GM19035 (cell line): ENCODE data around the gene L3MBTL4.
"Not testable (repeated sequence)": the region's sequence is repeated elsewhere in the genome, so short reads cannot be mapped to it uniquely, and the experiment has no call there.

Experiments used
- ATAC-seq: cut with Tn5 transposase; IDR thresholded peaks from one replicate; pipeline ENCODE4 v1.9.1; 2021; ENCODE audit not compliant: unreplicated experiment

L3MBTL4 gene

DNA sequence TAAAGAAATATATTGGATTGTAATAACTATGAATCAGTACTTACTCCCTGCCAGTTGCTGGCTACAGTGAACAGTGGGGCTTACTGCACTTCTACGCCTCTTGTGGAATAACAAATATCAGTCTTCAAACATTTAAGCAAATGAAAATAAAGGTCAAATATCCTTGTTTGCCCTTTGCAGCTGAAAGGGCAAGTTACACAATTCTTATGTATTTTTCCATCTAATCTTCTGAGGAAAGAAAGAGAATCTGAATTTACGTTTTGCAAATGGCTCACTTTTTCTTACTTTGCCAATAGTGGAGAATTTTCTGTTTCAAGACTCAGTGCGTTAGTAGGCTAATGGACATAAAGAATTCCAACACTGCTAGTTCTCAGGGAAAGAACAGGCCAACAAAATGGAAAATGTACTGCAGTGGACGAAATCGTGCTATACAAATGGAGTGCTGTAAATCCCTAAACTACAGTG lies 362.2 kb downstream of the L3MBTL4 start:
- ATAC-seq = no peak

DNA sequence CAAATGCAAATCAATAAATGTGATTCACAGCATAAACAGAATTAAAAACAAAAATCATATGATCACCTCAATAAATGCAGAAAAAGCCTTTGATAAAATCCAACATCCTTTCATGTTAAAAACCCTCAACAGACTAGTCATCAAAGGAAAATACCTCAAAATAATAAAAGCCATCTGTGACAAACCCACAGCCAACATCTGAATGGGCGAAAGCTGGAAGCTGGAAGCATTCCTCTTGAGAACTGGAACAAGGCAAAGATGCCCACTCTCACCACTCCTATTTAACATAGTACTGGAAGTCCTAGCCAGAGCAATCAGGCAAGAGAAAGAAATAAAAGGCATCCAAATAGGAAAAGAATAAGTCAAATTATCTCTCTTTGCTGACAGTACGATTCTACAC lies 367.1 kb downstream of the L3MBTL4 start:
- not testable (repeated sequence) for ATAC-seq

DNA sequence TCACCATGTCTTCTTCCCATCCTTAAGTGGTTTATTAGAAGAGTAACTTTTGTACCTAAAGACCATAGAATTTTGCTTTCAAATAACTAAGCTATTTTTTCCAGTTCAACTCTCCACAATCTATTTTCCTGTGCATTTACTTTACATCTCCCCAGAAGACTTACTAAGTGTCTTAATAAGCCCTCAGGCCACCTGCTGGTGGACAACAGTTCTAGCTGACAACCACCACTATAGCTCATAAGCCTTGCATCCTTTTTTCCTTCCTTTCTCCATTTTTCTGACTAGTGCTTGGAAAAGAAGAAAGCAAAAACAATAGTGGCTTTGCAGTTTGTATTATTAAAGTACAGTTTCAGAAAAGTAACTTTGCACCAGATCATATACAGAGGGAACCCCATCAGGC lies 369.9 kb downstream of the L3MBTL4 start:
- no peak for ATAC-seq

GRCh38 chr18:6044319-6044718 lies 370.4 kb downstream of the L3MBTL4 start:
- no peak for ATAC-seq

DNA sequence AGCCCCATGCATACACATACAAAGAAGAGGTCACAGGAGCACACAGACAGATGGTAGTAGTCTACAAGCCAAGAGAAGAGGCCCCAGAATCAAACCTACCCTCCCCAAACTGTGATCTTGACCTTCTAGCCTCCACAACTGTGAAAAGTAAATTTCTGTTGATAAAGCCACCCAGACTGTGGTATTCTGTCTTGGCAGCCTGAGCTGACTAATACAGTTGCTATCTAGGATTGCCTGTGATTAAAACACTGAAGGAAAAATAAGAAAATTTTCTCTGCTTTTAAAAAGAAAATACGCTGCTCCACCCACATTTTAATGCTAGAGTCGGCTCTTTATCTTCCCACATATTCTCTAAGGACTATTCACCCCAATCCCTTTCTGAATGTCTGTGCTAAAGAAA lies 375.7 kb downstream of the L3MBTL4 start:
- no peak for ATAC-seq

DNA sequence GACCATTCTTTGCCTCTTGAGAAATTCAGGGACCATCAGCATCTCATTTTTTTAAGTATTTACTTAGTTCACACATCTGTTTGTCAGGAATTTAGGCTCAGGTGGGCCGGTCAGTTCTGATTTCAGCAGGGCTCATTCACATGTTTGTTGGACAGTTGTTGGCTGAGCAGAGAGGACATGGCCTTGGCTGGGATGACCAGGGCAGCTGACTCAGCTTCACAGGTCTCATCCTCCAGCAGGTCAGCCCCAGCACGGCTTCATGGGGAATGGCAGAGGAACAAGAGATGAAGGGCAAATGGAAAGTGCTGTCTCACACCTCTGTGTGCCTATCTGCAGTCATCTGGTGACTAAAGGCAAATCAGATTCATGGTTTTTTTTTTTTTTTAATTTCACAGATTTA lies 383.3 kb downstream of the L3MBTL4 start:
- ATAC-seq = no peak

DNA sequence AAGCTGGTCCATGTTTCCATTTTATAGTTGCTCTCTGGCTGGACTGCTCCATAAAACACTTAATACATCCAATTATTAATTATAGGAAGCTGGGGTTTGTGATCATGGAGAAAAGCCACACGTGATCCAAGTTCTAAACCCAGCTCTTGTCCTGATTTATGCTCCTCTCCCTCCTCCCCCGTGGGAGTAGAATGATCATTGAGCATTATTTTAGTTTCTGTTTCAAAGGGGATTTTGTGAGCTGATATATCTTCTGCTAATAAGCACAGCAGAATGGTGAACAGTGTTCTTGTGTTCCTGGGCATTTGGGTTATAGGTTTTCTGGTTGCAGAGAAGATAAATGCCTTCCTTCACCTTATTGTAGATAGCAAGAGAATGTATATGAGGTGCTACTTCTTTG lies 383.7 kb downstream of the L3MBTL4 start:
- ATAC-seq = no peak

- ATAC-seq = no peak
Measured at GRCh38 chr18:6024745-6025248, 389.9 kb downstream of the L3MBTL4 start.

- no peak for ATAC-seq
Measured at GRCh38 chr18:6023551-6023950, 391.2 kb downstream of the L3MBTL4 start.

DNA sequence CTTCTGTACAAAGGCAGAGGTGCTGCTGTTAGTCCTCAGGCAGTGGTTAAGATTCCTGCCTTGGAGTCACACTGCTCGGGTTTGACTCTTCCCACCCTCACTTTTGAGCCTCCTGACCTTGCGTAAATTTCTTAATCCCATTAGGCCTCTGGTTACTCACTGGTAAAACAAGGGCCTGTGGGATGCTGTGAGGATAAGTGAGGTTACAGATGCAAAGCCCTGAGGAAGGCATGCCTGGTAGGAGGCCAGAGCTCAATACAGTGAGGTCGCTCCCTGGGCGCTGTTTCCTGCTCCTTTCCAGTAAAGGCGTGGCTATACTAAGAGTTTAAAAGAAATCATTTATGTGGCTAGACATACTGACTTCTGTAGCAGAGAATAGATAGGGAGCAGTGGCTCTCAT lies 391.9 kb downstream of the L3MBTL4 start:
- no peak for ATAC-seq

- ATAC-seq = no peak
Measured at GRCh38 chr18:6022074-6022444, 392.7 kb downstream of the L3MBTL4 start.

DNA sequence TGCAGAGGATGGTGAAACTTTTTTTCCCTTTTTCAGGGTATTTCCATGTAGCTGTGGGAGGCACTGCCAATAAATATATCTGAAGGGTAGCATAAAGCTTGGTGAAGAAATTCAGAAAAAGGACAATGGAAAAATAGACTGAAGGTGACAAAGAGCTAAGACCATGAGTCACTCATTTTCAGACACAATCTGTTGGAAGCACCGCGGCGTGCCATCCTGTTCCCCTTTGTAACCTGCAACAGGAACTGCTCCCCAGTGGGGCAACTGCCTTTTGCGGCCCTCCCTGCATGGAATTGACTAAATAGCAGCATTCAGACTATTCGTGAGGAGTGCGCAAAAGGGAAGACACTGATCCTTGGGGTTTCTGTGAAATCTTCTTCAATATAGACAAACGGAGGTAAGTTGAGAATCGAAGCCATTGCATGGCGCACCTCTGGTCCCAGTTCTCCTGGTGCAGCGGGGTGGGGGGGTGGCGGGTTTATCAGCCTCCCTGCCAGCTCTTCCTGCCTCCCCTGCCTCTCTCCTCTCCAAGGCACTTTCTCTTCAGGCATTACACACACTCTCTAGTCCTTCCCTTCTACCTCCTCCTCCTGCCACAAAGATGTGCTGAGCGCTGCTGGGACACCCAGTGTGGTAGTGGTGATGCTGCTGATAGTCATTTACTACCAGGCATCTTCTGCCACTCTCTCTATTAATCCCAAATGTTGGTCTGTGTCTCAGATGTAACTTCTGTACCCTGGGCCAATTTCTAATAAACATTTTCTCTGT lies 393.2 kb downstream of the L3MBTL4 start:
- no peak for ATAC-seq

- ATAC-seq = no peak
Measured at GRCh38 chr18:6018671-6019070, 396.0 kb downstream of the L3MBTL4 start.

- ATAC-seq = no peak
Measured at GRCh38 chr18:6017171-6017570, 397.5 kb downstream of the L3MBTL4 start.

DNA sequence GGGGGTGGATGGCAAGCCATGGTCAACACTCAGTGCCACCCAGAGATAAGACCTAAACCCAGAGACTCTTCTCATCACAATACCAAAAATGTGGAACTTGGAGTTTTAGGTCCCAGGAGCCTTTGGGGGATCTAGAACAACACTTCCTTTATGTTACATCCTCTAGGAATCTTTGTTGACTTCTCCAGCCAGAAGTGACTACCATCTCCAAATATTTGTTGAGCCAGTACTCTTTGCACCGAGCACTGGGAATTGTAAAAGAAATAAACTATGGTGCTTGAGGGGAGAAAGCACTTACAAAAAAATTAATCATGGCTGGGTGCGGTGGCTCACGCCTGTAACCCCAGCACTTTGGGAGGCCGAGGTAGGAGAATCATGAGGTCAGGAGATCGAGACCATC lies 399.3 kb downstream of the L3MBTL4 start:
- ATAC-seq = no peak

- no peak for ATAC-seq
Measured at GRCh38 chr18:6013171-6013810, 401.4 kb downstream of the L3MBTL4 start.

GRCh38 chr18:6010921-6011320 lies 403.8 kb downstream of the L3MBTL4 start:
- no peak for ATAC-seq

DNA sequence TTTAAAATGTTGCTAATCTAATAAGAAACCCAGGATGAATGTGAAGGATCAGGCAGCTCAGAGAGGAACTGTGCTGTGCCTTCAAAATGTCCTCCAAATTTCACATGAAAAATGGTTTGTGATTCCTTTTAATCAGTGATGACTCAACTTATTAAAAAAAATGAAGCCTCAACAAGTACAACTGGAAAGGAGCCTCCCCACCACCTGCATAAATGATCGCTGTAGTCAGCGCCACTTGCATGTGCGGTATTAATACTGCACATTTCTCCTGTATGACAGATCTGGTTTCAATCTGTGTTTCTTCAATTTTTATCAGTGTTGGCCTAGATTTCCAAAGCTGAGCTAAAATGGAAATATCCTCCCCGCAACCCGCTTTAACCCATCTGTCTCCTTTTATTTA lies 404.4 kb downstream of the L3MBTL4 start:
- no peak for ATAC-seq

GRCh38 chr18:6009756-6010155 lies 405.0 kb downstream of the L3MBTL4 start:
- ATAC-seq = no peak

DNA sequence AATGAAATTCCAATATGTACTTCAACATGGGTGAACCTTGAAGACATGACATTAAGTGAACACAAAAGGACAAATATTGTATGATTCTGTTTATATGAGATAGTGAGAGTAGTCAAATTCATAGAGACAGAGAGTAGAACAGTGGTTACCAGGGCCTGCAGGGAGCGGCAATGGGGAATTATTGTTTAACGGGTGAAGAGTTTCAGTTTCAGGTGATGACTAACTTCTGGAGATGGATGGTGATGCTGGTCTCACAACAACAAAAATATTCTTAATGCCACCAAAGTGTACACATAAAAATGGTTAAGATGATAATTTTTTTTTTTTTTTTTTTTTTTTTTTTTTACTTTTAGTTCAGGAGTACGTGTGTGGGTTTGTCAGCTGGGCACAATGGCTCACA lies 410.0 kb downstream of the L3MBTL4 start:
- peak; percentile 96 for ATAC-seq

DNA sequence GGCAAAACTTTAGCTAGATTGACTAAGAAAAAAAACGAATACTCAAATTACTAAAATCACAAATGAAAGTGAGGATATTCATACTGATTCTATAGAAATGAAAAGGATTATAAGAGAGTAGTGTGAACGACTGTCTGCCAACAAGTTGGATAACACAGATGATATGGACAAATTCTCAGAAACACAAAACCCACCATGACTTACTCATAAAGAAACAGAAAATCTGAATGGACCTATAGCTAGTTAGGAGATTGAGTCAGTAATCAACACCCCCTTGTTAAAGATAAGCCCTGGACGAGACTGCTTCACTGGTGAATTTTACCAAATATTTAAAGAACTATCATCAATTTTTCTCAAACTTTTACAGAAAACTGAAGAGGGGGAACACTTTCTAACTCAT lies 410.6 kb downstream of the L3MBTL4 start:
- peak; percentile 66 for ATAC-seq

- no peak for ATAC-seq
Measured at GRCh38 chr18:6001867-6002266, 412.8 kb downstream of the L3MBTL4 start.
